Activated T-cell treated with anti-CD3 and anti-CD28 coated beads, Interleukin-2, amount 50 U/mL, for 72 hours (primary cell): ENCODE measurements around the gene B3GAT1. TPM values are rescaled to one million over a fixed set of nuclear protein-coding genes. Genes with fewer than 3 reads are reported as not detected.

Experiments
- ATAC-seq, 2 donors: fragments of 150-1000 bp; cut with Tn5 transposase; replicated peaks in 1 of 2; 2 replicates each; pipeline ENCODE4 v1.10.0; 2021; ENCODE audit warnings: moderate library complexity in 2 of 2, mild to moderate bottlenecking in 1 of 2
- DNase-seq, 2 donors: peaks; one replicate each; pipeline ENCODE4 v3.0.0; 2021 to 2022; ENCODE audit warnings: mixed read lengths in 1 of 2
- H3K27ac Mint-ChIP-seq: one replicate; pipeline ENCODE4 v1.8.0; 2022; ENCODE audit warnings: mild to moderate bottlenecking, moderate library complexity, mixed read lengths
- H3K27me3 Mint-ChIP-seq: one replicate; pipeline ENCODE4 v1.8.0; 2022; ENCODE audit warnings: low read depth, mixed read lengths
- H3K36me3 Mint-ChIP-seq, 2 donors: one replicate each; pipeline ENCODE4 v1.8.0; 2022; ENCODE audit warnings: mixed read lengths in 2 of 2, mild to moderate bottlenecking in 1 of 2; ENCODE audit not compliant: insufficient read depth in 2 of 2
- H3K4me1 Mint-ChIP-seq: one replicate; pipeline ENCODE4 v1.8.0; 2022; ENCODE audit warnings: low read depth, mixed read lengths
- H3K4me3 Mint-ChIP-seq, 2 donors: one replicate each; pipeline ENCODE4 v1.8.0; 2022; ENCODE audit warnings: mild to moderate bottlenecking in 2 of 2, mixed read lengths in 2 of 2, moderate library complexity in 2 of 2
- H3K9me3 Mint-ChIP-seq, 2 donors: one replicate each; pipeline ENCODE4 v1.8.0; 2022; ENCODE audit warnings: mixed read lengths in 2 of 2
- total RNA-seq, 2 donors: library from RNA; stranded (reverse); gene quantifications; one replicate each; pipeline ENCODE4 v1.2.3, GENCODE V29; 2022

B3GAT1 gene
- total RNA-seq, 2 donors from 2014 or later, result 0.05 to 0.42 TPM

DNA sequence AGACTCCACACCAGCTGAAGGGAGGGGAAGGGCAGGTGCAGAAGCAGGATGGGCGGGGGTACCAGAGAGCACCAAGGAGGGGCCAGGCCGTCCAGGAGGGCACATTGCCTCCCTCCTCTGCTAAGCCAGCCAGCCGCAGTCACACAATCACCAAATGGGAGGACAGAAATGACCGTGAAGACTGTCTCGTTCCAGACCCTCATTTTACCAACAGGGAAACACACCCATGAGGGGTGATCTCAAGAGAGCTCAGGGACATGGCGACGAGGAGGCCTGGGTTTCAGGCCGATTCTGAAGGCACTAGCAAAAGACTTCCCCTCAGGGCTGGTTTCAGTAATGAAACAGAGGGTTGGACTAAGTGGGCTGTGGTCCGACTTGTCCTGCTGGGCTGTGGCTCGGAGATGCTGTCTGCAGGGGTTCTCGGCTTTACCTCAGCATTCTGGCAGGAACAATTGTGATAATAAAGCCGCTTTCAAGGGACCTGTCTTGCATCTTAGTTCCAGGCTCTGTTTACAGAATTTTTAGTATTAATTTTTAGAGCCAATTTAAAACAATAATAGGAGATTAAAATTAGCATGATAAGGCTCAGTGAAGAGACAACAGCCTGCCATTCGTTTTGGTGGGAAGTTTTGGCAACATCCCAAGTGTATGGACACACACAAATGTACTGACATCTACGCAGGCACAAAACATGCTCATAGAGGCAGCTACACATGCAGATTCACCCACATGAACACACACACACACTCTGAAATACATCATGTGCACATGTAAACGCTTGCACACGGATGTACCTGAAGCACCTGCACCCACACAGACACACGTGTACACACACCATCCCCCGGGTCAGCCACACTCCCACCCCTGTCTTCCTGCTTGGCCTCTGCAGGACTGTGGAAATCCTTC is 2.0 kb upstream of the B3GAT1 start:
- Mint-ChIP-seq H3K4me1 (no peaks in the 10 kb centered on the region), H3K4me3 (peak overlapping the region; percentile 0 to 10), H3K27ac (no peak overlapping the region), H3K36me3 (no peaks in the 10 kb centered on the region), H3K9me3 (no peaks in the 10 kb centered on the region), H3K27me3 (peaks cover 59% of the 10 kb centered on the region)
- ATAC-seq (no peak), DNase-seq (no peak)

DNA sequence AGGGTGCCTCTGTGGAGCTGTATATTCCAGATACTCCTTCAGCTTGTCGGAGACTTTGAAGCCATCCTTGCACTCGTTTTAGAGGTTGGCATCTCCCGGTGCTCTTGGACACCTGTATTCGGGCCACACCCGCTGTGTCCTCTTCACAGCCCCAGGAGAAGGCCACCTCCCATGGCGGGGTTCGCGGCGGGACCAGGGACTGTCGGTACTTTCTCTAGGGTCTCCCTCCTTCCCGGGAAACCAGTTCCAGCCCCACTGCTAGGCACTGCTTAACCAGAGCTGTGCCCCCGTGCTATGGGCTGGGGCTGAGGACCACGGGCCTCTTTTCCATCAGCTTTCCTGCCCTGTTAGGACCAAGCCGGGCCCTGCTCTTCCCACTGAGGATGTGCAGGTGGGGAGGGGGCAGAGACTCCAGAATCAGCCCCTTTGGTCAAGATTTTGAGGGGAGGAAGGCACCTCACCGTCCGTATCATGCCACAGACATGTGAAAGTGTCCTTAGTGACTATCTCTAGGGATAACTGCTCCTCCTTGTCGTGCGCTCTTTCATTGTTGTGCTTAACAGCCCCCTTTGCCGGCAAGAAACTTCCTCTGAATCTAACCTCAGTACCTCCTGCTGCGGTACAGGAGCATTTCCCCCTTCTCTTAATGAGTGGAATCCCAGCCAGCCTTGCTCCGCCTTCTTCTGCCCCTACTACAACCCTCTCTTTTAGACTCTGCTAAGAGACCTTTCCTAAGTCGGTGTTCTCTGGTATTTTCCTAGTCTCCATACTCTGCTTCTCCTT is 1.2 kb upstream of the B3GAT1 start:
- ATAC-seq, result peak in 1 of 2 donors; percentile 16
- no peaks in the 10 kb centered on the region for H3K36me3 Mint-ChIP-seq
- H3K27me3 Mint-ChIP-seq, result peaks cover 59% of the 10 kb centered on the region
- H3K9me3 Mint-ChIP-seq, result no peaks in the 10 kb centered on the region
- peak overlapping the region; percentile 10 to 39 for H3K4me3 Mint-ChIP-seq
- H3K27ac Mint-ChIP-seq, result no peak overlapping the region
- H3K4me1 Mint-ChIP-seq, result no peaks in the 10 kb centered on the region
- DNase-seq, result no peak

DNA sequence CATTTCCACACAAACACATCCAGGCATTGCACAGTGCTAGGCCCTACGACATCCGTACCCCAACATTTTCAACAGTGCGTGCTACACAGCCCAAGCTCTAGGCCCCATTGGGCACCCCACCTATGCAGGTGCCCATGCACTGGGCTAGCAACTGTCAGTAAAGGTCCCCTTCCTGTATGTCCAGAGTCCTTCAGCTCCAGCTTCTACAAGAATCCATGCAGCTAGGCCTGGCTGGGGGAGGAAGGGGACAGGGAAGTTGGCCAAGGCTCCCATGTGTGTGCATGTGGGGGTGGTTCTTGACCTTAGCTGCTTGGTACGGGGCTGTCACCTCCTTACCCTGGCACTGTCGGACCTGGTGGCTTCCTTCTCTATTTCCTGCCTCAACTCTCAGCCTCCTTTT is 1.3 kb downstream of the B3GAT1 start:
- Mint-ChIP-seq H3K9me3 (no peaks in the 10 kb centered on the region), H3K27me3 (peaks cover 57% of the 10 kb centered on the region), H3K36me3 (no peaks in the 10 kb centered on the region), H3K27ac (no peak overlapping the region), H3K4me1 (no peaks in the 10 kb centered on the region), H3K4me3 (peak overlapping the region in 1 of 2 donors; percentile 70)
- no peak for DNase-seq
- ATAC-seq, result no peak

DNA sequence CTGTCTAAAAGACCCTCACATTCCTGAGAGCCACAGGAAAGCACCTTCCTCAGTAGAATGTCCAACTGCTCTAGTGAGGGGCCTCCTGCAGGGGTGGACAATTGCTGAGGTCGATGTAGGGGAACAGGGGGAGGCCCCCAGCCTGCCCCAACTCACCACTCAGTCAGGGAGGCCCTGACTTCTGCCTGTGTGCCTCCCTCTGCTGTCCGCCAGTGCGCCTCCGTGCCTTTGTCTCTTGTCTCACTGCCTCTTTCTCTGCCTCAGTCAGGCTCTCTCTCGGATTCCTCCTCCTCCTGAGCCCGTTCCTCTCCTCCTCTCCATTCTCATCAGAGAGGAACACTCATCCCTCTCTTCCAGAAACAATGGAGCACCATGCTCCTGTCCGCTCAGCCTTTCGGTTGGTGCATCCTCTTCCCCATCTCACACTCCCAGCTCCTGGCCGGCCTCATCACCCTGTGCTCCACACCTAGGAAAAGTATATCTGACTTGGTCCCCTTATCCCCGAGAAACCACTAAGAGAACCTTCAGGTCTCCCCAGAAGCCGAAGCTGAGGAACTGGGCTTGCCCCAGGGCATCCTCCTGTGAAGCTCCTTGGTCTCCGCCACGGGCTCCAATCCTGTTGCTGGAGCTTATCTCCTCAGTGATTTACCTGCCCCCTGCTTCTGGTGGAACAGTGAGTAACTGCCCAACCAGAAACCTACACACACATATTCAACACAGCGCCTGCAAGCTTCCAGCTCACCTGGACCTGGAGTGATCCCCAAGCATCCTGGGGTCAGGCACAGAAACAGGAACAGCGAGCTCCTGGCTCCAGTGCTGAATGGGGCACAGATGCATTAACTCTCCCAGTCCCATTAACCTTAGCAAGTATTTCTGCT is 2.3 kb downstream of the B3GAT1 start:
- DNase-seq (no peak), ATAC-seq (no peak)
- no peaks in the 10 kb centered on the region for H3K4me1 Mint-ChIP-seq
- peaks cover 48% of the 10 kb centered on the region for H3K27me3 Mint-ChIP-seq
- H3K36me3 Mint-ChIP-seq, result no peaks in the 10 kb centered on the region
- no peaks in the 10 kb centered on the region for H3K9me3 Mint-ChIP-seq
- H3K4me3 Mint-ChIP-seq, result no peak overlapping the region
- no peak overlapping the region for H3K27ac Mint-ChIP-seq

DNA sequence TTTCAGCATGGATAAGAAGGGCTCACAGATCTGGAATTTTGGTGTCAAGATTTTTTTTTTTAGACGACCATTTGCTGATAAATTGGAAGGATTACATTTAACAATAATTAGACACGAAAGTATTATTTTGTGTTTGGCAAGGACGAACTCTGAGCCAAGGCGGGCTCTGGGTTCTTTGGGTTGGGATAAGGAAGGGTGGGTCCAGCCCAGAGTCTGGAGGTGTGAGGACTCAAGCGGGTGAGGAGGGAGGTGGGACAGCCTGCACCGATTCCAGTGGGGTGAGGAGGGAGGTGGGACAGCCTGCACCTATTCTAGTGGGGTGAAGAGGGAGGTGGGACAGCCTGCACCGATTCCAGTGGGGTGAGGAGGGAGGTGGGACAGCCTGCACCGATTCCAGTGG is 4.1 kb downstream of the B3GAT1 start:
- peaks cover 30% of the 10 kb centered on the region for H3K27me3 Mint-ChIP-seq
- no peak overlapping the region for H3K4me3 Mint-ChIP-seq
- no peaks in the 10 kb centered on the region for H3K4me1 Mint-ChIP-seq
- DNase-seq (no peak), ATAC-seq (no peak)
- H3K9me3 Mint-ChIP-seq, result no peaks in the 10 kb centered on the region
- no peak overlapping the region for H3K27ac Mint-ChIP-seq
- no peaks in the 10 kb centered on the region for H3K36me3 Mint-ChIP-seq

DNA sequence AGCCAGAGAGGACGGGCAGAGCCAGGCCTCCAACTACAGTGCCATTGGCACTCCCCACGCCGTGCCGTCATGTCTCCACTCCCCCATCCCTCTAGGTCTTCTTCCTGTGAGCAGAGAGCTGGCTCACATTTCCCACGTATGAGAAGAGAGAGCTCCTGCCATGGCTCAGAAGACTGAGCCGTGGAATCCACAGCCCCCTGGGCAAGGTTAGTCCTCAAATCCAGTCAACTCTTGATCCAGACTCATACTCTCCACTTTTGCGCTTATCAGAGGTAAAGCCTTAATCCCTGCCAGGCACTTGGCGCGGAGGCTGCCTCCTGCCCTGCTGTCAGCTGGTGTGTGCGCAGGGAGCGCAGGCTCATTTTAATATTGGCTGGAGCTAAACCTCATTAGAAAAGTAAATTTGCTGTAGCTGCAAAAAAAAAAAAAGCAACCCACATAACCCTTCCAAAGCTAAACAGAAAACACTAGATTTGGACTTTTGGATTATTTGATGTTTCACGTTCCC is 4.7 kb downstream of the B3GAT1 start:
- H3K4me1 Mint-ChIP-seq, result peaks cover 4% of the 10 kb centered on the region
- H3K36me3 Mint-ChIP-seq, result no peaks in the 10 kb centered on the region
- no peak overlapping the region for H3K4me3 Mint-ChIP-seq
- no peaks in the 10 kb centered on the region for H3K9me3 Mint-ChIP-seq
- peaks cover 29% of the 10 kb centered on the region for H3K27me3 Mint-ChIP-seq
- no peak overlapping the region for H3K27ac Mint-ChIP-seq
- no peak for DNase-seq
- no peak for ATAC-seq

DNA sequence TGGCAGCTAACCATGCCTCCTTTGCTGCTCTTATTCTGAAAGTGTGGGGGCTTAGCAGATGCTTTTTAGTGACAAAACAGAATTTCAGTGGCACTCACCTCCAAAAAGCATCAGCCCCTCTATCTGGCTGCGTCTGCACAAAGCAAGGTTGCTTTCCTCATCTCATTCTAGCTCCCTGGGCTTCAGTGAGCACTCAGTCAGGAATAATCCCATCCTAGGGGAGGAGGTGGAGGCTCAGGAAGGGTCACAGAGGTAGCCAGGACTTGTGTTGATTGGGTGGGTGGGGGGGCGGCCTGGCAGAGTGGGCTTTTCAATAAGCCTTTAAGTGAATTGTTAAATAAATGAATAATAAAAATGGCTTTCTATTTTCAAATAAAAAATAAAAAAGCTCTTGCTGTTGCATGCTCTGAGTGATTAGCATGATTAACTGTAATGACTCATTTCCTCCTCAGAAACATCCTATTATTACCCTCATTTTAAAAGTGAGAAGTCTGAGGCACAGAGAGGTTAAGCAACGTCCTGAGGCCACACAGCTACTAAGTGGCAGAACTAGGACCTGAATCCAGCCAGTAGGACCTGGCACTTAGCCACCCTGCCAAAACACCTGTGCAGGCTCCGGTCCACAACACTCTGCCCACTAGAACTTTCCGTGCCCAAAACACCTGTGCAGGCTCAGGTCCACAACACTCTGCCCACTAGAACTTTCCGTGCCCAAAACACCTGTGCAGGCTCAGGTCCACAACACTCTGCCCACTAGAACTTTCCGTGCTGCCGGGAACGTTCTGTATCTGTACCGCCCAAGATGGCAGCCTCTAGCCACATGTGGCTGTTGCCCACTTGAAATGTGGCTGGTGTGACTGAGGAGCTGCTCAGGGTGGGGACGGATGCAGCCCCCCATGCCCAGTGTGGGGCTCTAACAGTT is 5.5 kb downstream of the B3GAT1 start:
- Mint-ChIP-seq H3K27ac (no peak overlapping the region), H3K4me1 (peaks cover 4% of the 10 kb centered on the region), H3K9me3 (no peaks in the 10 kb centered on the region), H3K4me3 (no peak overlapping the region), H3K36me3 (no peaks in the 10 kb centered on the region), H3K27me3 (peaks cover 29% of the 10 kb centered on the region)
- no peak for ATAC-seq
- DNase-seq, result no peak

DNA sequence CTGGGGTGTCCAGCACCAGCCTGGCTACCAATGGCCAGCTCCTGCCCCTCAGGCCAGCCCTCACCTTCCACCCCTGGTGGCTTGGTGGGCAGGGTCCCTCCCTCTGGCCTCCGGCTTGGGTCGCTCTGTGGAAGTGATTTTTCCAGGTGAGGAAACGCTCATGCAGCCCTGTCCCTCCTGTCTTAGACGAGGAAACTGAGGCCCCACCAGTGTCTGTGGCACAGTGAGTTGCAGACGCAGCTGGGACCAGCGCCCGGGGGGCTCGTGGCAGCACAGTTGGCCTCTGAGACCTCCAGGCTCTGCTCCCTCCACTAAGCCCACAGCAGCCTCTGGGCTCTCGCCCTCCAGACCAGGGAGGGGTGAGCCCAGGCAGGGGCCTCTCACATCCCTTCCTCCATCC is 6.2 kb downstream of the B3GAT1 start:
- no peak for ATAC-seq
- H3K4me3 Mint-ChIP-seq, result no peak overlapping the region
- H3K4me1 Mint-ChIP-seq, result peaks cover 4% of the 10 kb centered on the region
- H3K27ac Mint-ChIP-seq, result no peak overlapping the region
- DNase-seq, result no peak
- no peaks in the 10 kb centered on the region for H3K9me3 Mint-ChIP-seq
- H3K36me3 Mint-ChIP-seq, result no peaks in the 10 kb centered on the region
- peaks cover 27% of the 10 kb centered on the region for H3K27me3 Mint-ChIP-seq

DNA sequence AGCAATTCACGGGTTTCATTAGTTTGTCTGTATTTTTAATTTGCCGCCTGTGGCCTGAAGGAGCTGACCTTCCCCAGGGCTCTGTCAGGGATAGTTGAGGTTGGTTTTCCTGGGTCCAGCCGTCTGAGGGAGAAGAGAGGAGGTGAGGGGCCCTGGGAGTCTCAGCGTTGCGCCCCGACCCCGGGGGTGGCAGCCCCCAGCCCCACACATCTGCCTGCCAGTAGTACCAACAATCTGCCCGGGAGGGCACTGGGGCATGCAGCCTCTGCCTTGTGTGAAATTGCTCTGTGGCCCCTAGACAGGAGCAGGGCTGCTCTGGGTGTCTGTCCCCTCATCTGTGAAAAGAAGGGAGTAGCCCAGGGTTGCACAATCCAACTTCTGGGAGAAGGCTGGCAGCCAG is 6.6 kb downstream of the B3GAT1 start:
- H3K4me1 Mint-ChIP-seq, result peaks cover 4% of the 10 kb centered on the region
- H3K27me3 Mint-ChIP-seq, result peaks cover 23% of the 10 kb centered on the region
- no peaks in the 10 kb centered on the region for H3K36me3 Mint-ChIP-seq
- no peak overlapping the region for H3K4me3 Mint-ChIP-seq
- no peaks in the 10 kb centered on the region for H3K9me3 Mint-ChIP-seq
- no peak overlapping the region for H3K27ac Mint-ChIP-seq
- DNase-seq (no peak), ATAC-seq (no peak)

DNA sequence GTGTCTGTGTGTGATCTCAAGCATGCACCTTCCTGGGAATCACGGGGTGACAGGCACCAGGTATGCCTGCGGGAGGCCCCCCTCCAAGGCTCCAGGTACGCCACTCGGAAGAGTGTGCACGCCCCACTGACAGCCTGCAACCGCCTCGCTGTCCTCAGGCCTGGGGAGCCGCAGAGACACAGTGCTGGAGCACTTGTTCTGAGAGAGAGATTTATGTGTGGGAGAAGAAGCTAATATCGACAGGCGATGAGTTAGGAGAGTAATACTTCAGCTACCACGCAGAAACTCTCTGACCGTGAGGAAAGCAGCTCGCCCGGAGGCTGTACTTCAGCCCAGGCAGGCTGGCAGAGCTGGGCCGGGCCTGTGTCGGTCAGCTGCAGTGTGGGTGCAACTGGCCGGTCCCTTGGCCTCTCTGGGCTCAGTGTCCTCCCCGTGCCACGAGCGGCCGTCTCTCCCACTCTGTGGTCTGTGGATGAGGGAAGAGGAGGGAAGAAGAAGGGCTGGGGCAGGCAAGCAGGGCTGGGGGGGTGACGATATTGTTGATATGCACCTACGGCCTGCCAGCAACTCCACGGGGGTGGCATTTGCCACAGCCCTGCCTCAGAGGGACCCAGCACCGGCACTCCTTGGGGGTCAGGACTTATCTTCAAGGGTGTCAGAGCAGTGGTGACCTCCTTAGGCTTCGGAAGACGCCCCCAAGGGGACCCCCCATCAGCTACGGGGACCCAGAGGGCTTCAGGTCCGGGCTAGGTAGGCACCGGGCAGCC is 7.3 kb downstream of the B3GAT1 start:
- DNase-seq (no peak), ATAC-seq (no peak)
- Mint-ChIP-seq H3K36me3 (no peaks in the 10 kb centered on the region), H3K4me1 (peaks cover 4% of the 10 kb centered on the region), H3K4me3 (no peak overlapping the region), H3K9me3 (no peaks in the 10 kb centered on the region), H3K27me3 (peaks cover 16% of the 10 kb centered on the region), H3K27ac (no peak overlapping the region)

DNA sequence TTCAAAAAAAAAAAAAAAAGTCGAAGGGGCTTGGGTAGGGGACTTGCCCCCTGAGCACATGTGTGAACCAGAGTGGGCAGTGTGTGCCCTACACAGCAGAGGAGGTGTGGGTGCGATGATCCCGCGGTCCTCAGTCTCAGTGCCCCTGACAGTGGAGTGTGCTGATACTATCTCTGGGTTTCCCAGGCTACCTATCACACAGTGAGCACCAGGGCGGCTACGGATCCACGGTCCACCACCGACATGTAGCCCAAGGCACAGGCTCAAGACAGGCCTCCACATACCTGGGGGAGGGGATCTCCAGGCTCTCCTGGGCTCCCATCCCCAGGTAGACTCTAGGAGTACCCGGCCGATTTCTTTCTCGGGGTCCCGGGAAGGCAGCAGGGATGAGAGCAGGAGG is 9.1 kb downstream of the B3GAT1 start:
- no peak overlapping the region for H3K27ac Mint-ChIP-seq
- peaks cover 9% of the 10 kb centered on the region for H3K27me3 Mint-ChIP-seq
- peaks cover 4% of the 10 kb centered on the region for H3K4me1 Mint-ChIP-seq
- H3K36me3 Mint-ChIP-seq, result no peaks in the 10 kb centered on the region
- ATAC-seq (no peak), DNase-seq (no peak)
- no peaks in the 10 kb centered on the region for H3K9me3 Mint-ChIP-seq
- H3K4me3 Mint-ChIP-seq, result no peak overlapping the region
